T-cell (primary cell): ENCODE data around the gene PCDH1. TPM values are rescaled to one million over a fixed set of nuclear protein-coding genes. Genes with fewer than 3 reads are reported as not detected.

Source experiments
- ATAC-seq, 4 experiments: fragments of 200-7000 bp in 3 of 4; fragments of 150-1000 bp in 1 of 4; cut with Tn5 transposase; replicated peaks in 1 of 4; 1 replicate in 3 of 4; 2 replicates in 1 of 4; pipeline ENCODE4 v1.10.0; 2021; ENCODE audit warnings: moderate library complexity in 3 of 4, mild to moderate bottlenecking in 2 of 4, moderate number of reproducible peaks in 1 of 4
- CTCF ChIA-PET, 2 donors: fragments of 300-600 bp; sonication (Branson Sonifier 250); formaldehyde crosslinking; loops; one replicate each; lab custom pipeline; 2022; ENCODE audit warnings: antibody characterized with exemption in 2 of 2; lab: Charles Lee
- POLR2A ChIA-PET, 2 donors: fragments of 300-600 bp; sonication (Branson Sonifier 250); formaldehyde crosslinking; loops; one replicate each; lab custom pipeline; 2022; ENCODE audit warnings: antibody characterized with exemption in 2 of 2; lab: Charles Lee
- DNase-seq, 35 experiments: peaks; one replicate each; pipeline versions ENCODE4 v3.0.0 to v3.0.0-alpha.2; 2013 to 2023
- H3K27ac ChIP-seq: one replicate; pipeline ENCODE4 v1.5.1; 2013; ENCODE audit warnings: low read length
- H3K27me3 ChIP-seq, 2 experiments: replicated peaks in 1 of 2; 1 replicate in 1 of 2; 2 replicates in 1 of 2; pipeline versions ENCODE4 v1.6.1 to v1.7.0; 2013; ENCODE audit warnings: low read length in 1 of 2, mixed read lengths in 1 of 2; ENCODE audit not compliant: control insufficient read depth in 2 of 2, insufficient read depth in 2 of 2; ENCODE audit errors: extremely low read depth in 1 of 2
- H3K36me3 ChIP-seq, 2 donors: 1 replicate in 1 of 2; 2 replicates in 1 of 2; pipeline versions ENCODE4 v1.6.1 to v1.7.0; 2013; ENCODE audit warnings: low read length in 1 of 2; ENCODE audit not compliant: control insufficient read depth in 2 of 2, insufficient read depth in 1 of 2; ENCODE audit errors: extremely low read depth in 1 of 2
- H3K4me1 ChIP-seq, 2 experiments: 1 replicate in 1 of 2; 2 replicates in 1 of 2; pipeline versions ENCODE4 v1.6.1 to v1.7.0; 2013; ENCODE audit warnings: low read length in 2 of 2, mixed read lengths in 1 of 2; ENCODE audit not compliant: insufficient read depth in 2 of 2, control insufficient read depth in 1 of 2; ENCODE audit errors: extremely low read depth in 1 of 2
- H3K4me3 ChIP-seq, 2 donors: 1 replicate in 1 of 2; 2 replicates in 1 of 2; pipeline versions ENCODE4 v1.5.1 to v1.7.0; 2013; ENCODE audit warnings: mild to moderate bottlenecking in 2 of 2, low read length in 1 of 2, moderate library complexity in 1 of 2; ENCODE audit not compliant: control insufficient read depth in 1 of 2; ENCODE audit errors: extremely low read depth in 1 of 2
- H3K9me3 ChIP-seq: 2 replicates; pipeline ENCODE4 v1.7.0; 2013
- H3K27ac Mint-ChIP-seq, 2 donors: one replicate each; pipeline ENCODE4 v1.8.0; 2020 to 2021; ENCODE audit warnings: mild to moderate bottlenecking in 2 of 2, mixed read lengths in 2 of 2
- H3K27me3 Mint-ChIP-seq, 2 donors: one replicate each; pipeline ENCODE4 v1.8.0; 2021 to 2022; ENCODE audit warnings: mixed read lengths in 2 of 2
- H3K36me3 Mint-ChIP-seq: one replicate; pipeline ENCODE4 v1.8.0; 2021; ENCODE audit warnings: mixed read lengths
- H3K4me1 Mint-ChIP-seq, 3 donors: one replicate each; pipeline ENCODE4 v1.8.0; 2020 to 2022; ENCODE audit warnings: mixed read lengths in 3 of 3, mild to moderate bottlenecking in 1 of 3
- H3K4me3 Mint-ChIP-seq, 3 donors: one replicate each; pipeline ENCODE4 v1.8.0; 2020 to 2022; ENCODE audit warnings: mild to moderate bottlenecking in 3 of 3, mixed read lengths in 3 of 3, moderate library complexity in 3 of 3
- H3K9me3 Mint-ChIP-seq, 3 donors: one replicate each; pipeline ENCODE4 v1.8.0; 2020 to 2022; ENCODE audit warnings: mixed read lengths in 3 of 3
- WGBS: methylation state at CpG from one replicate; pipeline ENCODE4 v1.1.5; 2013; ENCODE audit warnings: missing lambda C conversion rate; ENCODE audit not compliant: insufficient coverage; 5-methylcytosine and 5-hydroxymethylcytosine counted together
- total RNA-seq, 35 experiments: library from RNA in 6 of 35; stranded (reverse) in 6 of 35; fragments of 120-200 nt in 1 of 35; gene quantifications; one replicate each; pipeline versions ENCODE4 v1.2.1 to v1.2.4 and lab custom pipeline; 2013 to 2026

Gene PCDH1
- total RNA-seq, 5 donors from 2014 or later (not counting 1 experiment from before 2014, with no cell fraction given) = 0.23 to 3.0 (median 0.82) TPM

DNA sequence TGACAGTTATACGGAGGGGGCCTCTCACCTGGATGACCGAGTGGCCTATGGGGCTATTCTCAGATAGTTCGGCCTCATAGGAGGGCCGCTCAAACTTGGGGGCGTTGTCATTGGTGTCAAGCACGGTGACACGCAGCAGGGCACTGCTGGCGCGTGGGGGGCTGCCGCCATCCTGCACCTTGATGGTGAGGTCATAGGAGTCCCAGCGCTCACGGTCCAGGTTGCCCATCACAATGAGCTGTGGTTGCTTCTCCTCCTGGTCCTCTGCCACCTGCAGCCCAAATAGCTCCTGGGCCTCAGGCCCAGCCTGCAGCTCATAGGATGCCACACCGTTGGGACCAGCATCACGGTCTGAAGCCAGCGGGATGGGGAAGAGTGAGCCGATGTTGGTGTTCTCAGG is 9.7 kb downstream of the PCDH1 start:
- H3K4me3 Mint-ChIP-seq = no peak overlapping the region
- no peaks in the 10 kb centered on the region for H3K4me1 Mint-ChIP-seq
- DNase-seq (no peak), ATAC-seq (no peak)
- H3K27me3 Mint-ChIP-seq = peaks cover 27 to 32% of the 10 kb centered on the region in 2 donors
- Histone ChIP-seq H3K27me3 (peaks cover 2 to 36% of the 10 kb centered on the region in 2 experiments), H3K4me1 (no peaks in the 10 kb centered on the region), H3K27ac (no peak overlapping the region), H3K9me3 (no peaks in the 10 kb centered on the region), H3K4me3 (no peak overlapping the region), H3K36me3 (no peaks in the 10 kb centered on the region)
- no peaks in the 10 kb centered on the region for H3K36me3 Mint-ChIP-seq
- CTCF ChIA-PET = interaction anchor here in 1 of 2 donors (0.8 kb wide), 1 partner anchor 11 kb away, joined by 3 read pairs; no protein-coding TSS in a partner anchor
- H3K27ac Mint-ChIP-seq = no peak overlapping the region
- POLR2A ChIA-PET = no interaction called here
- WGBS = 95% methylated on average over 15 of the region's 16 CpGs
- no peaks in the 10 kb centered on the region for H3K9me3 Mint-ChIP-seq

GRCh38 chr5:141867651-141868050 is 10.6 kb downstream of the PCDH1 start:
- H3K27me3 Mint-ChIP-seq = peaks cover 26 to 29% of the 10 kb centered on the region in 2 donors
- H3K27ac ChIP-seq = no peak overlapping the region
- no peak overlapping the region for H3K4me3 ChIP-seq
- H3K9me3 Mint-ChIP-seq = no peaks in the 10 kb centered on the region
- ChIA-PET POLR2A (no interaction called here), CTCF (interaction anchor here in 1 of 2 donors (0.8 kb wide), 1 partner anchor 12 kb away, joined by 3 read pairs; no protein-coding TSS in a partner anchor)
- no peak overlapping the region for H3K27ac Mint-ChIP-seq
- H3K4me3 Mint-ChIP-seq = no peak overlapping the region
- no peaks in the 10 kb centered on the region for H3K4me1 ChIP-seq
- ATAC-seq (no peak), DNase-seq (no peak)
- H3K36me3 ChIP-seq = no peaks in the 10 kb centered on the region
- no peaks in the 10 kb centered on the region for H3K36me3 Mint-ChIP-seq
- no peaks in the 10 kb centered on the region for H3K4me1 Mint-ChIP-seq
- H3K27me3 ChIP-seq = peaks cover 2 to 41% of the 10 kb centered on the region in 2 experiments
- no peaks in the 10 kb centered on the region for H3K9me3 ChIP-seq
- 38% methylated on average over 2 of the region's 4 CpGs for WGBS

GRCh38 chr5:141867139-141867538 is 11.1 kb downstream of the PCDH1 start:
- 80% methylated on average over 1 of the region's 5 CpGs for WGBS
- Mint-ChIP-seq H3K27ac (no peak overlapping the region), H3K4me1 (no peaks in the 10 kb centered on the region), H3K27me3 (peaks cover 21 to 24% of the 10 kb centered on the region in 2 donors), H3K9me3 (no peaks in the 10 kb centered on the region), H3K4me3 (no peak overlapping the region), H3K36me3 (no peaks in the 10 kb centered on the region)
- H3K27ac ChIP-seq = no peak overlapping the region
- ATAC-seq = no peak
- POLR2A ChIA-PET = no interaction called here
- H3K36me3 ChIP-seq = no peaks in the 10 kb centered on the region
- H3K4me1 ChIP-seq = no peaks in the 10 kb centered on the region
- no peak for DNase-seq
- CTCF ChIA-PET = no interaction called here
- H3K9me3 ChIP-seq = no peaks in the 10 kb centered on the region
- H3K27me3 ChIP-seq = peaks cover 2 to 45% of the 10 kb centered on the region in 2 experiments
- no peak overlapping the region for H3K4me3 ChIP-seq

- no peaks in the 10 kb centered on the region for H3K9me3 ChIP-seq
- H3K9me3 Mint-ChIP-seq = no peaks in the 10 kb centered on the region
- H3K36me3 ChIP-seq = no peaks in the 10 kb centered on the region
- no peak for DNase-seq
- ChIA-PET CTCF (no interaction called here), POLR2A (no interaction called here)
- no peak overlapping the region for H3K4me3 Mint-ChIP-seq
- H3K27me3 Mint-ChIP-seq = peaks cover 20 to 24% of the 10 kb centered on the region in 2 donors
- no peaks in the 10 kb centered on the region for H3K4me1 ChIP-seq
- H3K36me3 Mint-ChIP-seq = no peaks in the 10 kb centered on the region
- no peak overlapping the region for H3K27ac ChIP-seq
- no peak overlapping the region for H3K27ac Mint-ChIP-seq
- H3K27me3 ChIP-seq = peaks cover 1 to 47% of the 10 kb centered on the region in 2 experiments
- no peak for ATAC-seq
- no peaks in the 10 kb centered on the region for H3K4me1 Mint-ChIP-seq
- H3K4me3 ChIP-seq = no peak overlapping the region
- WGBS = 88% methylated on average over 8 of the region's 13 CpGs
Measured at GRCh38 chr5:141866096-141866495, 12.1 kb downstream of the PCDH1 start.

DNA sequence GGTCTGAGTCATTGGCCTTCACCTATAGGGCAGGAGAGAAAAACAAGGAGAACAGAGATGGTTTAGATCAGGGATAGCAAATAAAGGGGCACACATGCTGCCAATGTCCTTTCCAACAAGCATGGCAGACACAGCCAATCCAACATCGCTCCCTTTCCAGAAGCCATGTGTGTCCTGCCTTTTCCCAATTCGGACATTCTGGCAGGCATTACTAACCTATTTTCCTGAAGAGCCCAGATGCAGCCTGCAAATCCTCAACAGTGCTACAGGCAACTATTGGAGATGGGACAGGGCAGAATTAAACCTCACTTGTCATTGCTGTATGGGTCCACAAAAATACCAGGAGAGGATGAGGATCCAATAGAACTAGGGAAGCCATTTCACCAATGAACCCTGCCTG is 12.8 kb downstream of the PCDH1 start:
- ChIA-PET POLR2A (no interaction called here), CTCF (no interaction called here)

GRCh38 chr5:141864371-141865370 is 13.5 kb downstream of the PCDH1 start:
- peaks cover 0 to 33% of the 10 kb centered on the region in 2 experiments for H3K27me3 ChIP-seq
- no peaks in the 10 kb centered on the region for H3K36me3 ChIP-seq
- H3K36me3 Mint-ChIP-seq = no peaks in the 10 kb centered on the region
- no peak overlapping the region for H3K4me3 Mint-ChIP-seq
- no peak overlapping the region for H3K27ac ChIP-seq
- H3K4me3 ChIP-seq = no peak overlapping the region
- CTCF ChIA-PET = interaction anchor here in 1 of 2 donors (0.6 kb wide), 1 partner anchor 9 kb away, joined by 4 read pairs; no protein-coding TSS in a partner anchor
- ATAC-seq = no peak
- H3K9me3 ChIP-seq = no peaks in the 10 kb centered on the region
- H3K27me3 Mint-ChIP-seq = peaks cover 10 to 11% of the 10 kb centered on the region in 2 donors
- no peak for DNase-seq
- H3K9me3 Mint-ChIP-seq = no peaks in the 10 kb centered on the region
- POLR2A ChIA-PET = no interaction called here
- H3K4me1 ChIP-seq = no peaks in the 10 kb centered on the region
- no peaks in the 10 kb centered on the region for H3K4me1 Mint-ChIP-seq
- H3K27ac Mint-ChIP-seq = no peak overlapping the region
- WGBS = 80% methylated on average over 16 of the region's 24 CpGs

More for the DNA sequence above, 12.8 kb downstream of the PCDH1 start:
- Histone ChIP-seq H3K4me1 (no peaks in the 10 kb centered on the region), H3K36me3 (no peaks in the 10 kb centered on the region), H3K27ac (no peak overlapping the region), H3K4me3 (no peak overlapping the region), H3K27me3 (peaks cover 0 to 40% of the 10 kb centered on the region in 2 experiments), H3K9me3 (no peaks in the 10 kb centered on the region)
- H3K4me1 Mint-ChIP-seq = no peaks in the 10 kb centered on the region
- no peaks in the 10 kb centered on the region for H3K9me3 Mint-ChIP-seq
- no peak for DNase-seq
- no peaks in the 10 kb centered on the region for H3K36me3 Mint-ChIP-seq
- no peak for ATAC-seq
- H3K27me3 Mint-ChIP-seq = peaks cover 16 to 18% of the 10 kb centered on the region in 2 donors
- H3K4me3 Mint-ChIP-seq = no peak overlapping the region
- 75% methylated on average over 2 of the region's 2 CpGs for WGBS
- H3K27ac Mint-ChIP-seq = no peak overlapping the region
